Sigmoid colon (tissue), 4 donors: ENCODE measurements around the gene MEIOSIN.

Experiments
- CTCF ChIP-seq, 4 experiments: fragments of 450-650 bp in 3 of 4; fragments of 200-600 bp in 1 of 4; IDR thresholded peaks; one replicate each; pipeline ENCODE4 v1.5.1; 2016 to 2019; ENCODE audit warnings: antibody characterized with exemption in 4 of 4, mild to moderate bottlenecking in 3 of 4, moderate library complexity in 2 of 4
- POLR2AphosphoS5 ChIP-seq, 4 donors: sonication (generic); formaldehyde crosslinking; IDR thresholded peaks; one replicate each; pipeline ENCODE4 v1.6.1; 2017; ENCODE audit warnings: antibody characterized with exemption in 4 of 4

- TF ChIP-seq CTCF (IDR thresholded peaks at IDR 0.05) (no peak), POLR2AphosphoS5 (IDR thresholded peaks at IDR 0.05) (no peak)
Measured at GRCh38 chr19:45785781-45786532, 52.7 kb downstream of the MEIOSIN start.
